ENCODE measurements around the gene TNFSF18. TPM values are rescaled to one million over a fixed set of nuclear protein-coding genes. Genes with fewer than 3 reads are reported as not detected.
"Not testable (repeated sequence)": the region's sequence is repeated elsewhere in the genome, so short reads cannot be mapped to it uniquely, and the experiment has no call there.

The TNFSF18 gene, protein sequence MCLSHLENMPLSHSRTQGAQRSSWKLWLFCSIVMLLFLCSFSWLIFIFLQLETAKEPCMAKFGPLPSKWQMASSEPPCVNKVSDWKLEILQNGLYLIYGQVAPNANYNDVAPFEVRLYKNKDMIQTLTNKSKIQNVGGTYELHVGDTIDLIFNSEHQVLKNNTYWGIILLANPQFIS
- under 1 TPM in 9 of 10 donors, not detected in 1; 0.08 to 0.37 (median 0.17) TPM for polyA plus RNA-seq (ENCODE audit: insufficient read length in 10 of 10)
- long read RNA-seq, donor 1, result 0 reads
- long read RNA-seq, donor 2, result 0 reads
- long read RNA-seq, donor 3, result 0 reads
- long read RNA-seq, donor 4, result 0 reads
- long read RNA-seq, donor 5, result 0 reads
- long read RNA-seq, donor 6, result 0 reads
- long read RNA-seq, donor 7, result 0 reads
- long read RNA-seq, donor 8, result 0 reads
- long read RNA-seq, donor 9, result 0 reads

DNA sequence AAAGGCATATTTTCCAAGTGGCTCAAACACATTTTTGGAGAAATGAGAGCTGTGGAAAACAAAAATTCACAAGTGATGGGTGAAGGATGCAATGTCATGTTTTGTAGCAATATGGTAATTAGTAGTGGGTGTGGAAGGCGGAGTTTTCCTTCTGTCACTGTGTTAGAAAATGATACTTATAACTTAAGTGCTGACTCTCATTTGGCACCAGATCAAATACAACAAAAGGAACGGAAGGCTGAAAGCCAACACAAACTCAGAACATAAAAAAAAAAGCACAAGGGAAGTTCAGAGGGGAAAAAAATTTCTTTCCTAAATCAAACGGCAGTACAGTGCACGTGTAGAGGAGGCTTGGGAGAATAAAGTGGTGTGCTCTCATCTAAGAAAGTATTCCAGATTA, at the start of gene TNFSF18:
Gene TNFSF18 (minus strand): TSS at position 77 of the 400 bp plus-strand sequence. CDS start 45 bp downstream, at position 32.
- DNase-seq, result peak in 2 of 3 donors; percentile 25 to 40

GRCh38 chr1:173099166-173099565, 48.4 kb upstream of the TNFSF18 start:
- no peak for DNase-seq

DNA sequence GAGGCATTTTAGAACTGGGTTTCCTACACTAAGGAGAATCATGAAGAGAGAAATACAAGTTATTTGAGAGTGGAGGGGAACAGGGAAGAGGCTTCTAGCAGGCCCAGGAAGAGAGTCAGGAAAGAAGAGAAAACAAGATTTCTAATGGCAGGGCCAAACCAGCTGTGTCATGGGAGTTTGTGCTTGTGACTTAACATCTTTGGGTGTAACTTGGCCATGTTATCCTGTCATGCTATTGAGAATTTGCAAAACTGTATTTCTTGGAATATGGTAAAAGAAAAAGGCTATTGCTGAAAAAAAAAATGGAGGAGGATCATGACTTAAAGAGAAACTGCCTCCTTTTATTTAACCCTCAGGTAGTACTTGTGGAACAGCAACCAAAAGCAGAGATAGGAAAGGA, 47.4 kb upstream of the TNFSF18 start:
- peak in 1 of 3 donors; percentile 11 for DNase-seq

DNA sequence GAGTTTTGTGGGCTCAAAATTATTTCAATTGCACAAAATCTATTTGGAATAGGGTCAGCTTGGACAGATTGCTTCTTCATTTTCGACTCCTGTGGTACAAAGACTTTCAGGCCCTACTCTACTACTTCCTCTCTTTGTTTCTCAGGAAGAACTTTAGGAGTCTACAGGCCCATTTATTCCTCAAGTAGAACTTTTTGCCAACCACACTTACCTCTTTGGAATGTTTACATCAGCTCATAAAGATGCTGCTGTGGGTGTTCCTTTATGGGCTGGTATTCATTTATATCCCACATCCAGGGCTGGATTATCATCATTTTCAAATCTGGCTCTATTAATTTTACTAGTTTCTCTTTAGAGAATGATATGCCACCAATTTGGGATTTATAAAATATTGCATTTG, 46.3 kb upstream of the TNFSF18 start:
- DNase-seq, result no peak

DNA sequence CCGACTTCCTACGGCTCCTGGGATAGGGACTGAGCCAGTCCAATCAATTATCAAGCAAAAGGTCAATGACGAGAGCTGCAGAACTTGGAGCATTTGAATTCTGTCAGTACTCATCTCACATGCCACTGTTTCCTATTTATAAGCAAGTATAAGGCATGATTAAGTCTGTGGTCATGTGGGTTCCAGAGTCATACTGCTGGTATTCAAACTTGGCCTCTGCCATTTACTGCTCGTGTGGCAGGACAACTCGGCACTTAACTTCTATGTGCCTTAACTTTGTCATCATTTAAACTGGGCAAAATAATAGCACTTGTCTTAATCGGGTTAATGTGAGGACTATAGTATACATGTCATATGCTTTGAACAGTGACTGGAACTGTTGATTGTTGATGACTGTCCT, 44.9 kb upstream of the TNFSF18 start:
- DNase-seq, result peak in 1 of 3 donors; percentile 38

GRCh38 chr1:173094541-173094940, 43.8 kb upstream of the TNFSF18 start:
- DNase-seq, result no peak

- no peak for DNase-seq
Observed at GRCh38 chr1:173093691-173094445, 43.1 kb upstream of the TNFSF18 start.

- DNase-seq, result no peak
Observed at GRCh38 chr1:173084292-173084691, 33.6 kb upstream of the TNFSF18 start.

DNA sequence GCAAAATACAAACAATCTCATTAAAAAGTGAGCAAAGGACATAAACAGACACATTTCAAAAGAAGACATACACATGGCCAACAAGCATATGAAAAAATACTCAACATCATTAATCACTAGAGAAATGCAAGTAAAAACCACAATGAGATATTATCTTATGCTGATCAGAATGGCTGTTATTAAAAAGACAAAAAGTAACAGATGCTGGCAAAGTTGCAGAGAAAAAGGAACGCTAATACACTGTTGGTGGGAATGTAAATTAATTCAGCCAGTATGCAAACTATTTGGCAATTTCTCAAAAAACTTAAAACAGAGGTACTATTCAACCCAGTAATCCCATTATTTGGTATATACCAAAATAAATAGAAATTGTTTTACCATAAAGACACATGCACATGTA, 32.2 kb upstream of the TNFSF18 start:
- no peak for DNase-seq

DNA sequence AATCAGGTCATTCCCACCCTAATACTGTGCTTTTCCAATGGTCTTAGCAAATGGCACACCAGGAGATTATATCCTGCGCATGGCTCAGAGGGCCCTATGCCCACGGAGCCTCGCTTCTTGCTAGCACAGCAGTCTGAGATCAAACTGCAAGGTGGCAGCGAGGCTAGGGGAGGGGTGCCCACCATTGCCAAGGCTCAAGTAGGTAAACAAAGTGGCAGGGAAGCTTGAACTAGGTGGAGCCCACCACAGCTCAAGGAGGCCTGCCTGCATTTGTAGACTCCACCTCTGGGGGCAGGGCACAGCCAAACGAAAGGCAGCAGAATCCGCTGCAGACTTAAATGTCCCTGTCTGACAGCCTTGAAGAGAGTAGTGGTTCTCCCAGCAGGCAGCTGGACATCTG, 23.5 kb upstream of the TNFSF18 start:
- not testable (repeated sequence) for DNase-seq

- no peak for DNase-seq
Observed at GRCh38 chr1:173064011-173064410, 13.3 kb upstream of the TNFSF18 start.

DNA sequence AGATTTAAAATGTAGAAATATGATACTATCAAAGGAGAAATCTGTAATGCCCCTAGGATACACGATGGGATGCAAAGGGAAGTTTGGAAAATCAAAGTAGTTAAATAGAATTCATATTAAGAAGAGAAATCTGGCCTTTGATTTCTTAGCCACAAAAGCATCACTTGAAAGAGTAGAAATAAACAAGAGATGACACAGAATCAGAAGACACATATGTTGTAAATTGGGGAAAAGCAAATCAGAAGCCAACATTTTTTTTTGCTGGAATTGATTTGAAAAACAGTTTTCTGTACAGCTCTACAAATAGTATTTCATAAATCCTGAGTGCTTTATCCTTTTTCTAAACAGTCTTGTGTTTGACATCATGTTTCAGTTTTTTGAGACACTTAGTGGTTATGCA, 12.4 kb upstream of the TNFSF18 start:
- no peak for DNase-seq

DNA sequence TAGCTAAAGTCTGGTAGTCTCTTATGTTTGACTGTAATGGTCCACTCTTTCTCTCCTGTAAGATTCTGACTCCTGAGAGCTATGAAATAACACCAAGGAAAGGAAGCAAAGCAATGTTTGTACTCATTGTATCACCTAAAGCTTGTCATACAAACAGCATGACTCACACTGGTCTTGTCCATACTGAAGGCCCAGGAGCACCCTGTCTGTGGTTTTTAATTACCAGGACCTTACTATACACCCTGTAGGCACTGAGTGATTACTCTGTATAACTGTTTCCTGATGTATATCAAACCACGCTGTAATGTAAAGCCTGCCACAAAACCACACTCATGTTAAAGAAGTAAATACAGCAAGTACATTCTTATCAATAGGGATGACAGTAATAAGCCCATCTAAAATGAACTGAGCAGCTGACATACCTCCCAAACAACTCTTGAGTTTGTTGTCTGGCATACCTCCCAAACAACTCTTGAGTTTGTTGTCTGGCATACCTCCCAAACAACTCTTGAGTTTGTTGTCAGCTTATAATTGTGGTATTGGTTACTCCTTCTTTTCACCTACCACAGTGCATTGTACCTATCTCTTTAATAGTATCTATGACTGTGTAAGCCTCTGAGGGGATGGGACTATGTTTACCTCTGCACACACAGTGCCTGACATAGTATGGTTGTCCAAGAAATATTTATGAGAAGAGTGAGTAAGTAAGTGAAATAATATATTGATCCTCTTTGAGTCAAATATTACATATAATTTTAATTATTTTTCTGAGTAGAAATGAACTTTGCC, 11.6 kb upstream of the TNFSF18 start:
- peak in 1 of 3 donors; percentile 62 for DNase-seq

DNA sequence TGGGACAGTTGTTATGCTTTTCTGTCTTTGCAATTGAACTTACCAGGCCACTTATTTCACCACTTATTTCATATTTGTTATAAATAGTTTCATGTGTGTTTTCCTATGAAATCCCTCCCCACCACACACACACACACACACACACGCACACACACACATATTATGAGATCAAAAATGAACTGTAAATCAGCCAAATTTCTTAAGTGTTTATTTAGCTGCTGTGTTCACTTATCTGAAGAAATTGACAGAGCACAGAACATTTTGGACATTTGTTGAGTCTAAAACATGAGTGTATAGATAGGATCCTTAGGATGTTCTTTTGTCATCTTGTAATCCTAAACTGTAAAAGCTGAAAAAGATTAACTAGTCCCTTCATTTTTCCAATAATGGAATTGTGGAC, 7.8 kb upstream of the TNFSF18 start:
- DNase-seq, result no peak

DNA sequence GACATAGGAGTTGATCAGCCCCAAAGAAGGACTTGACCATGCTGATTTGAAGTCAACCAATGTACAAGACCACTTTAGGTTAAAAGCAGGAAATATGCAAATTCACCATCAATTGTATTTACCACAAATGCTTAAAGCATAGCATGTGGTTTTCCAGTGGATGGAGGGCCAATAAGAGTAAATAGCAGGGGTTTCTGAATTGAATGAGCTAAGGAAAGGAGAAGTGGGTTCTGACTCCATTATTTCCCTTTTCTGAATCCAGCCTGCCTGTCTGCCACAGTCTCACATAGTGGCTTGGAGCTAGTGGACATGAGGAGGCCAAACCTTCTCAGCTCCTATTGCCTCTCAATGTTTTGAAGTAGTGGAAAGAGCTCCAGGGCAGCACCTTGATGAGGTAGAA, 7.2 kb upstream of the TNFSF18 start:
- no peak for DNase-seq

DNA sequence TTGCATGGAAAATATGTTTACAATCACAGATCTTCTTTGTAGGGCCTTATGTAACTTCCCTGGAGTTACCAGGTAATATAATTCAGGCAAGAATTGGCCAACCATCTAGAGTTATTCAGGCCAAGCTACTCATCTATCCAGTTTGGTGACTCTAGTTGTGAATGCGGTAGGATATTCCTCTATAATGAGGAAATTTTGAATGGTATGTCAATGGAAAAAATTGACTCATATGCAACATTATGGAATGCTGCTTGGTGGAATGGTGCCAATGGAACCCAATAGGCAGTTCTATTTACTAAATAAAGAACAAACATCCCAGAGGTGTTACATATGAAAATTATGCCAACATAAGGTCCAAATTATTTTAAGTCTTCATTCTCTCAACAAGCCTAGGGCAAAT, 5.6 kb upstream of the TNFSF18 start:
- no peak for DNase-seq

DNA sequence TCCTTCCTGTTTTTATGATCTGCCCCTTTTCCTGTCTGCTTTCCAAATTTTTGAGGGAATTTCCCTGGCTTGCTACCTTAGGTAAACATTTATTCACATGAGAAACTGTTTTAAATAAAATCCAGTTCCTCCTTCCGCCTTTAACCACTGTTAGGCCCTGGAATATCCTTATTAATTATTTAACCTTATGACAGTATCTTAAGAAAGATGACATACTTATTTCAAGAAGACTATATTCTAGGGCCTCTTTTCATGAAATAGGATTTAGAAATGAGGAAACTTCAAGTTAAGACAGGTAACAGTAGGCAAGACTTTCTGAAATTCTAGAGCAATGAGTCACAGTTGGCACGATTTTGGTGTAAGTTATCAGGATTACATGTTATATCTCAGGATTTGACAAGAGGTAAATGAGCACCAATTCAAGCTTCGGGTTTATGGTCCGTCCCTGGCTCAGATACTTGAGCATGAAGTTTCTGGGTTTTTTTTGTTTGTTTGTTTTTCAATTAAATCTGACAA, 2.0 kb upstream of the TNFSF18 start:
- DNase-seq, result no peak

DNA sequence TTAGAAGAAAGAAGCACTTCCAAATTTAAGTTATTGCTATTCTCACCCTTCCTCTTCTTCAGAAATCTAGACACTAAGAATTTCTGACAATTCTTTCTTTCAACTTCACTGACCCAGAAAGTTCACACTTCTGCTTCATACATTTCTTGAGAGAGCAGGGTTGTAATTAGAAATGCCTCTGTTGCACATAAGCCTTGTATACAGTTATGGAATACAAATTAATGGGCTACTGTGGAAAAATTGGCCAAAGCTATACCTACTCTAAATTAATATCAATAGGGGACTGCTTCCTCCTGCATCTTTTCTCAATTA, 1.5 kb downstream of the TNFSF18 start:
- DNase-seq, result no peak

DNA sequence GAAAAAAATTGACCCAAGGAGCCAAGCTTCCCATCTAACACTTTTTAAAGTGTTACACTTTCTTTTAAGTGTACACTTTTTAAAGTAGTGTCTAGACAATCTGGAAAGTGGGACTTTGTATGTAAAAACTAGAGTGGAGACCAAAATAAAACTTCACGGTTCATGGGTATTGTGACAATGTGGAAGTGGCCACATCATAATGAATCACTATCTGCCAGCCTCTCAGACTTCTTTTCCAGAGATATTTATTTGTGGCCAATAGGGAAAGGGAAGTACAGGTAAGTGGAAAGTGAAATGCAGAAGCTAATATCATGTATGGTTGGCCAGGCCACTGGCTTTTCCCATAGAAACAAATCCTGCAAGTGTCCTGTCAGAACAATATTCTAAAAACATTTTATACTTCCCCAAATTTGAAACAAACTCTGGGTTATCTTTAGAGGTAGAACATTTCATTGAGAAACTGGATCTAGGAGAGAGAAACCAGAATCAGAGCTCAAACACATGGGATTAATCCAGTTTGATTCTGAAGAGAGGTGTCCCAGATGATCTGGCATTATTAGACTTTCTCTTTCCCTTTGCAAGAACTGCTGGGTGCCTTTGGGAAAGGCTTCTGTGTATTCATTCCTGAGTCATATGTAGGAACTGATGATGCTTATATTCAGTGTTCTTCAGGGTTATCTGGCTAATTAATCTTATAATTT, 2.0 kb downstream of the TNFSF18 start:
- DNase-seq, result no peak

- no peak for DNase-seq
Observed at GRCh38 chr1:173044656-173045055, 6.1 kb downstream of the TNFSF18 start.

GRCh38 chr1:173043253-173043652, 7.5 kb downstream of the TNFSF18 start:
- DNase-seq, result no peak

DNA sequence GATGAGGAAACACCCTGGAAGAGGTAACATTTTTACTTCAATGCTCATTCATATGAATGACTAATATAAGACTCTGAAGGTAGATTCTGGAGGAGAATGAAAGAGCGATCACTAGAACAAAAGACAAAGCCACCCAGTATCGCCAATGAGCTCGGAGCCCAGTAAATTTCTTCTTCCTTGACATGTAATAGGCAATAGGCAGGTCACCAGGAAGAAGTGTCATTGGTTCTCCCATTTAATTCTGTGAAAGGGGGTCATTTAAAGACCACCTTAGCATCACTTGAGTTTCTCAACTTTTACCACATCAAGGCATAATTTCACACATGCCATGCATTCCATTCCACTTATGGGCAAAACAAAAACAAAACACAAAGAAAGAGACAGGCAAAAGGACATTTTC, 7.9 kb downstream of the TNFSF18 start:
- DNase-seq, result no peak
